Measurements from ENCODE around the gene CCN6.

The CCN6 gene

GRCh38 chr6:112062966-112063365, 9.1 kb downstream of the CCN6 start:
- no peak overlapping the region for H3K4me3 ChIP-seq (ENCODE audit: low read length)
- no peak for TF ChIP-seq CTCF (conservative IDR thresholded peaks at IDR 0.05; ENCODE audit: low read depth, low read length)
- DNase-seq (ENCODE audit: low read depth), result no peak

- no peak for DNase-seq (ENCODE audit: low read depth)
- H3K4me3 ChIP-seq (ENCODE audit: low read length), result no peak overlapping the region
- no peak for TF ChIP-seq CTCF (conservative IDR thresholded peaks at IDR 0.05; ENCODE audit: low read depth, low read length)
Observed at GRCh38 chr6:112065426-112065986, 11.6 kb downstream of the CCN6 start.

- no peak for DNase-seq (ENCODE audit: low read depth)
- no peak for TF ChIP-seq CTCF (conservative IDR thresholded peaks at IDR 0.05; ENCODE audit: low read depth, low read length)
- H3K4me3 ChIP-seq (ENCODE audit: low read length), result no peak overlapping the region
Observed at GRCh38 chr6:112066606-112067005, 12.7 kb downstream of the CCN6 start.

GRCh38 chr6:112081569-112081968, 27.7 kb downstream of the CCN6 start:
- TF ChIP-seq CTCF (conservative IDR thresholded peaks at IDR 0.05; ENCODE audit: low read depth, low read length), result no peak
- no peak overlapping the region for H3K4me3 ChIP-seq (ENCODE audit: low read length)
- no peak for DNase-seq (ENCODE audit: low read depth)

GRCh38 chr6:112085286-112086065, 31.6 kb downstream of the CCN6 start:
- TF ChIP-seq CTCF (conservative IDR thresholded peaks at IDR 0.05; ENCODE audit: low read depth, low read length), result no peak
- DNase-seq (ENCODE audit: low read depth), result no peak
- H3K4me3 ChIP-seq (ENCODE audit: low read length), result no peak overlapping the region

GRCh38 chr6:112086744-112087135, 32.8 kb downstream of the CCN6 start:
- no peak for DNase-seq (ENCODE audit: low read depth)
- peak; percentile 41 for TF ChIP-seq CTCF (conservative IDR thresholded peaks at IDR 0.05; ENCODE audit: low read depth, low read length)
- H3K4me3 ChIP-seq (ENCODE audit: low read length), result peak overlapping the region; percentile 92
